Nephron (organoid): ENCODE results near the gene ITK.
"Not testable (repeated sequence)": the region's sequence is repeated elsewhere in the genome, so short reads cannot be mapped to it uniquely, and the experiment has no call there.

ENCODE experiments used
- H3K27ac Mint-ChIP-seq, 3 experiments: 2 replicates each; pipeline ENCODE4 v1.8.0; 2020; ENCODE audit warnings: mixed read lengths in 3 of 3, mild to moderate bottlenecking in 2 of 3, moderate library complexity in 1 of 3
- H3K27me3 Mint-ChIP-seq: 2 replicates; pipeline ENCODE4 v1.8.0; 2021; ENCODE audit warnings: low read depth, mild to moderate bottlenecking, moderate library complexity, mixed read lengths
- H3K36me3 Mint-ChIP-seq: 2 replicates; pipeline ENCODE4 v1.8.0; 2020; ENCODE audit warnings: low read depth, mixed read lengths
- H3K4me1 Mint-ChIP-seq: 2 replicates; pipeline ENCODE4 v1.8.0; 2020; ENCODE audit warnings: mixed read lengths
- H3K4me3 Mint-ChIP-seq, 3 experiments: 2 replicates each; pipeline ENCODE4 v1.8.0; 2020; ENCODE audit warnings: mild to moderate bottlenecking in 3 of 3, mixed read lengths in 3 of 3, moderate library complexity in 2 of 3
- H3K9me3 Mint-ChIP-seq: 2 replicates; pipeline ENCODE4 v1.8.0; 2020; ENCODE audit warnings: mixed read lengths
- TF ChIP-seq, protein P1 (sequence below), 3 experiments: fragments of 200-600 bp; sonication (generic); IDR thresholded peaks; one replicate each; pipeline ENCODE4 v1.5.0; 2021; ENCODE audit warnings: antibody characterized with exemption in 3 of 3; ENCODE audit not compliant: unreplicated experiment in 3 of 3

The ITK gene

DNA sequence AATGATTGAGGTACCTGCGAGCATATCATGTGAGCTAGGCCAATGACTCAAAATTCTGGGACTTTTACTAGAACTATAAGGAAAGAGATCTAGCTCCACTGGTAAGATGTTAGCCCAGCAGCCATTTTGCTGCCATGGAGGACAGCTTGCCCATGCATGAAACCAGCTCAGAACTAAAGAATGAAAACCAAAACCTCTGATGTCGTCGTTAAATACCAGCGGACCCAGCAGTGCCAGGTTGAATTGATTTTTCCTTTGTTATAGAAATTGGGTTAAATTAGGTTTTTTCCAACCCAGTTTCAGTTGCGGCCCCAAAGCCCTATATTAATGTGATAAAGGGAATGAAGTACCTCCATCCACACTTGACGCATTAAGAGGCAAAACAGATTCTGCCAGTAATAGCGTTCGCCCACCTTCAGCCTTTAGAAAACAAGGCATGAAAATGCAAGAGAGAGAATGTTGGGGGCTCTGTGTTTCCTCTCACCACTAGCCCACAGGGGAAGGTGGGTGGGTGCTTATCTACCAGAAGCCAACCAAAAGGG, 5.5 kb upstream of the ITK start:
- no peak overlapping the region for H3K4me3 Mint-ChIP-seq
- no peaks in the 10 kb centered on the region for H3K4me1 Mint-ChIP-seq
- H3K27ac Mint-ChIP-seq, result no peak overlapping the region
- H3K27me3 Mint-ChIP-seq, result peaks cover 9% of the 10 kb centered on the region
- TF ChIP-seq, protein P1, sequence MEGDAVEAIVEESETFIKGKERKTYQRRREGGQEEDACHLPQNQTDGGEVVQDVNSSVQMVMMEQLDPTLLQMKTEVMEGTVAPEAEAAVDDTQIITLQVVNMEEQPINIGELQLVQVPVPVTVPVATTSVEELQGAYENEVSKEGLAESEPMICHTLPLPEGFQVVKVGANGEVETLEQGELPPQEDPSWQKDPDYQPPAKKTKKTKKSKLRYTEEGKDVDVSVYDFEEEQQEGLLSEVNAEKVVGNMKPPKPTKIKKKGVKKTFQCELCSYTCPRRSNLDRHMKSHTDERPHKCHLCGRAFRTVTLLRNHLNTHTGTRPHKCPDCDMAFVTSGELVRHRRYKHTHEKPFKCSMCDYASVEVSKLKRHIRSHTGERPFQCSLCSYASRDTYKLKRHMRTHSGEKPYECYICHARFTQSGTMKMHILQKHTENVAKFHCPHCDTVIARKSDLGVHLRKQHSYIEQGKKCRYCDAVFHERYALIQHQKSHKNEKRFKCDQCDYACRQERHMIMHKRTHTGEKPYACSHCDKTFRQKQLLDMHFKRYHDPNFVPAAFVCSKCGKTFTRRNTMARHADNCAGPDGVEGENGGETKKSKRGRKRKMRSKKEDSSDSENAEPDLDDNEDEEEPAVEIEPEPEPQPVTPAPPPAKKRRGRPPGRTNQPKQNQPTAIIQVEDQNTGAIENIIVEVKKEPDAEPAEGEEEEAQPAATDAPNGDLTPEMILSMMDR (IDR thresholded peaks at IDR 0.05; ENCODE audit: unreplicated experiment in 3 of 3), result no peak
- no peaks in the 10 kb centered on the region for H3K9me3 Mint-ChIP-seq
- no peaks in the 10 kb centered on the region for H3K36me3 Mint-ChIP-seq

DNA sequence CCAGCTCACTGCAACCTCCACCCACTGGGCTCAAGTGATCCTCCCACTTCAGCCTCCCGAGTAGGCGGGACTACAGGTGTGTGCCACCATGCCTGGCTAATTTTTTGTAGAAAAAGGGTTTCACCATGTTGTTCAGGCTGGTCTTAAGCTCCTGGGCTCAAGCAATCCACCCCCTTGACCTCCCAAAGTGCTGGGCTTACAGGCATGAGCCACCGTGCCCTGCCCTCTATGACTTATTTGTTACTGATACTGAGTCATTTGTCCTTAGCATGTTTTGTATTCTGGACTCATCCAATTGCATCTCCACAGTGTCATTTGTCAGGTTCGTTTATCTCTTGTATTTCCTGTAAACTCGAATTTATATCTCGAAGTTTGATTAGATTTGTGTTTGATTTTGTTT, 2.7 kb upstream of the ITK start:
- no peak overlapping the region for H3K27ac Mint-ChIP-seq
- H3K4me3 Mint-ChIP-seq, result no peak overlapping the region
- H3K27me3 Mint-ChIP-seq, result peaks cover 9% of the 10 kb centered on the region
- TF ChIP-seq, protein P1 (IDR thresholded peaks at IDR 0.05; ENCODE audit: unreplicated experiment in 3 of 3), result no peak
- H3K9me3 Mint-ChIP-seq, result no peaks in the 10 kb centered on the region
- H3K36me3 Mint-ChIP-seq, result no peaks in the 10 kb centered on the region
- H3K4me1 Mint-ChIP-seq, result no peaks in the 10 kb centered on the region

DNA sequence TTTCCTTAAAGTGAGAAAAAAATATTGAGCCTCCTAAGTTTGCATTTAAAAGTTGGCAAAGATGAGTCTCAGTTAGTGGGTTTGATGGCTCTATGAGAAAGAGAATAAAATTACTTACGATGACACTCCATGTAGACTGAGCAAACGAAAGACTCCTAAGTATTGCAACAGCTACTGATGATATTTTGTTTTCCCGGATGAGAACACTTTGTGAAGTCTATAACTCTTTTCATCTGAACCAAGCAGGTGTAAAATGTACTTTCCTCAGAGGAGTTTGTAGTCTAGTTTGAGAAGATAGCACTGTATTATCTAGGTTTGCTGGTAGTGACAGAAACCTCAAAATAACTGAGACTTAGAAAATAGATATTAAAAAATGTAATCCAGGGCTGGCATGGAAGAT, 1.7 kb upstream of the ITK start:
- Mint-ChIP-seq H3K4me1 (no peaks in the 10 kb centered on the region), H3K27me3 (peaks cover 9% of the 10 kb centered on the region), H3K27ac (no peak overlapping the region), H3K4me3 (no peak overlapping the region), H3K36me3 (no peaks in the 10 kb centered on the region), H3K9me3 (no peaks in the 10 kb centered on the region)
- TF ChIP-seq, protein P1 (IDR thresholded peaks at IDR 0.05; ENCODE audit: unreplicated experiment in 3 of 3), result no peak

DNA sequence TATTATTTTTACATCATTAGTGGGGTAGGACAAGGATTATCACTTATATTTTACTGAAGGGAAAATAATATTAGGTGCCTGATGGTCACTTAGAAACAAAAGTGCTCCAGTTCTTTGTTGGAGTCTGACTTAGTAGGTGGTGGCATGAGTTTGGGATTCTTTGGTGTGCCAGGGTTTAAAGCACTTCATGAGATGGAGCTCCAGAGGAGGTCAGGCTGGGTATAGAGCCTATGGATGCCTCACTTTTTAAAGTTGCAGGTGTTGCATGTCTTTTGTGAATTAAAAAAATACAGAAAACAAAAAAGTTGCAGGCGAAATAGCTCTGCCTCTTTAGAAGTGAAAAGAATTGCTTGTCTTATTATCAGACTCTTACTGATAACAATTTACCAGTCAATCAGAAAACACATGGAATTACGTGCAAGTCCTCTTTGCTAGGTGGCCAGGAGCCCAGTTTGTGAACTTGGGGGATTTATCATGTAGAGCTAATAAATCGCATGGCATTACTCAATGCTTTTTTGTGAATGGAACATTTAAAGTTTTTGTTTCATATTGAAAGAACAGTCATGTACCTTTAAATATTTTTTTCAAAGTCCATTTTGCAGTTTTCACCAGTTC, 1.6 kb downstream of the ITK start:
- Mint-ChIP-seq H3K4me1 (no peaks in the 10 kb centered on the region), H3K9me3 (no peaks in the 10 kb centered on the region), H3K27ac (no peak overlapping the region), H3K36me3 (no peaks in the 10 kb centered on the region), H3K4me3 (no peak overlapping the region), H3K27me3 (peaks cover 12% of the 10 kb centered on the region)
- TF ChIP-seq, protein P1 (IDR thresholded peaks at IDR 0.05; ENCODE audit: unreplicated experiment in 3 of 3), result no peak

DNA sequence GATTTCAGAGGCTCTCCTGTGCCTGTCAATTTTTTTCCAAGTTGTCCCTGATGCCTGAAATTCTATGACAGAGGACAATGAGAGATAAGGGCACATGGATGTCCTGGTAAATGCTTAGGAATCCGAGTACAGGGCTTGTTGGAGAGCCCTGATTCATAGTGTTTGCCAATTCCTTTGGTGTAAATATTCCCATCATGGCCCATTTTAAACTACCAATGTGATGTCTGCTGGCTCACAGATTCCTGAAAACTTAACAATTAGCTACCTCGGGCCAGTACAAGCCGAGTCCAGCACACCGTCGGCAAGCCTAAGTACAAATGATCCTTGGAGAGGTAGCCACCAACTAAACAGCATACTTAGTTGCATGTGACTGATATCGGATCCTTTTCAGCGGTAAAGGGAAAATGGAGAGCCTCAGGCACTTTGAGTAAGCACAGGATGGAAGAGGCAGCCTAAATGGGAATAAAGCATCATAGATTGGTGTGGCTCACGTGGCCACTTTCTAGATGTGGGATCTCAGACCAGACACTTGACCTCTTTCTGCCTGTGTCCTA, 3.6 kb downstream of the ITK start:
- Mint-ChIP-seq H3K27ac (no peak overlapping the region), H3K4me3 (no peak overlapping the region), H3K9me3 (no peaks in the 10 kb centered on the region), H3K36me3 (no peaks in the 10 kb centered on the region), H3K27me3 (peaks cover 9% of the 10 kb centered on the region), H3K4me1 (no peaks in the 10 kb centered on the region)
- TF ChIP-seq, protein P1 (IDR thresholded peaks at IDR 0.05; ENCODE audit: unreplicated experiment in 3 of 3), result no peak

DNA sequence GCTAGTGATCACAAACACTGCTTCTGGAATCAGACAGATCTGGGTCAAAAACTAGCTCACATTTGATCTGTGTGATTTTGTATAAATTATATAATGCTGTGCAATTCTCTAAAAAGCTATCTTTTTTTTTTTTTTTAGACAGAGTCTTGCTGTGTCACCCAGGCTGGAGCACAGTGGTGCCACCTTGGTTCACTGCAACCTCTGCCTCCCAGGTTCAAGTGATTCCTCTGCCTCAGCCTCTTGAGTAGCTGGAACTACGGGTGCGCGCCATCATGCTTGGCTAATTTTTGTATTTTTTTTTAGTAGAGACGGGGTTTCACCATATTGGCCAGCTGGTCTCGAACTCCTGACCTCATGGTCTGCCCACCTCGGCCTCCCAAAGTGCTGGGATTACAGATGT, 4.5 kb downstream of the ITK start:
- not testable (repeated sequence) for H3K27ac Mint-ChIP-seq, H3K9me3 Mint-ChIP-seq, H3K4me1 Mint-ChIP-seq, H3K27me3 Mint-ChIP-seq, H3K4me3 Mint-ChIP-seq, H3K36me3 Mint-ChIP-seq
